ENCODE results near the gene UCKL1.

The UCKL1 gene

GRCh38 chr20:63958964-63959698 lies 2.9 kb upstream of the UCKL1 start:
- no peak for DNase-seq (ENCODE audit: low spot score)

- no peak for DNase-seq (ENCODE audit: low spot score)
Observed at GRCh38 chr20:63958471-63958870, 2.3 kb upstream of the UCKL1 start.

- DNase-seq (ENCODE audit: low spot score) = no peak
Observed at GRCh38 chr20:63957690-63958441, 1.6 kb upstream of the UCKL1 start.

GRCh38 chr20:63957004-63957689 lies 931 bp upstream of the UCKL1 start:
- peak; percentile 42 for DNase-seq (ENCODE audit: low spot score)

GRCh38 chr20:63956664-63957003 lies 418 bp upstream of the UCKL1 start:
- DNase-seq (ENCODE audit: low spot score) = no peak

- DNase-seq (ENCODE audit: low spot score) = peak; percentile 38
Observed at GRCh38 chr20:63955281-63955826, 862 bp downstream of the UCKL1 start.

- no peak for DNase-seq (ENCODE audit: low spot score)
Observed at GRCh38 chr20:63953764-63954429, 2.3 kb downstream of the UCKL1 start.

GRCh38 chr20:63952769-63953168 lies 3.4 kb downstream of the UCKL1 start:
- DNase-seq (ENCODE audit: low spot score) = no peak

- DNase-seq (ENCODE audit: low spot score) = no peak
Observed at GRCh38 chr20:63952210-63952535, 4.0 kb downstream of the UCKL1 start.

- DNase-seq (ENCODE audit: low spot score) = no peak
Observed at GRCh38 chr20:63951398-63952209, 4.6 kb downstream of the UCKL1 start.

- DNase-seq (ENCODE audit: low spot score) = no peak
Observed at GRCh38 chr20:63950701-63951397, 5.4 kb downstream of the UCKL1 start.

- no peak for DNase-seq (ENCODE audit: low spot score)
Observed at GRCh38 chr20:63947638-63948456, 8.4 kb downstream of the UCKL1 start.

GRCh38 chr20:63946986-63947637 lies 9.1 kb downstream of the UCKL1 start:
- no peak for DNase-seq (ENCODE audit: low spot score)

GRCh38 chr20:63945921-63946920 lies 10.0 kb downstream of the UCKL1 start:
- DNase-seq (ENCODE audit: low spot score) = no peak

GRCh38 chr20:63945031-63945658 lies 11.1 kb downstream of the UCKL1 start:
- DNase-seq (ENCODE audit: low spot score) = no peak

GRCh38 chr20:63944078-63944941 lies 11.9 kb downstream of the UCKL1 start:
- DNase-seq (ENCODE audit: low spot score) = no peak

GRCh38 chr20:63943808-63944077 lies 12.5 kb downstream of the UCKL1 start:
- no peak for DNase-seq (ENCODE audit: low spot score)

Data from hematopoietic multipotent progenitor cell treated with erythropoietin and hydrocortisone succinate and interleukin-3 and kit ligand, for 17 days (in vitro differentiated cells).